NCI-H510A treated with DMSO at 0.1 percent for 48 hours (cell line): ENCODE data around the gene SOCS7.

Experiments used
- DNase-seq: peaks from one replicate; lab custom pipeline; 2025; lab: John Stamatoyannopoulos, UW

The SOCS7 gene

GRCh38 chr17:38442548-38442947 is 90.9 kb downstream of the SOCS7 start:
- DNase-seq = no peak

DNA sequence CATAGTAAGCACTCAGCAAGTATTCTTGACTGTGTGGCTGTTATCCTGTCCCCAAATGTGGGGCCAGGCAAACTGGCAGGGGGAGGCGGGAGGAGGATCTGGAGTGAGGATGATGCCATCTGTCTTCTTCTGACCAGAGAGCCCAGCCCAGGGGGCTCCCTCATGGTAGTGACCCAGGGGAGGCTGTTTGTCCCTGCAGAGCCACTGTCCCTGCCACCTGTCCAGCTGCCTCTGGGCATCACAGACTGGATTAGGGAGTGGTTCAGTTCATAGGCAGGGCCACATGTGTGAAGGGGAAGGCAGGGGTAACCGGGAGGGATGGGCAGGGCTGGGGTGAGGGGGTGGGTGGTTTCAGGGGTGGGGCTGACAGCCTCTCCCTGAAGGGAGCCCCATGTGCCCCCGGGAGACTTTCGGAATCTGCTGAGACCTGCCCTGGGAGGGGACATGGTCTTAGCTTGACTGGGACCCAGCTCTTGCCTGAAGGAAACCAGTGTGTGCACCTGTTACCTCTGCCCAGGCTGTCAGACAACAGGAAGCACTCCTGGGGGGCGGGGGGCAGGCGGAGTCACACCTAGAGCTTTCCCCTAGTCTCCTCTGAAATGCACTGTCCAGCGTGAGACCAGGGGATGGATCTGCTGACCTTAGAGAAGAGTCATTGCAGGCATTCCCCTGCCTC is 91.8 kb downstream of the SOCS7 start:
- no peak for DNase-seq

GRCh38 chr17:38444151-38444550 is 92.5 kb downstream of the SOCS7 start:
- peak; percentile 89 for DNase-seq

DNA sequence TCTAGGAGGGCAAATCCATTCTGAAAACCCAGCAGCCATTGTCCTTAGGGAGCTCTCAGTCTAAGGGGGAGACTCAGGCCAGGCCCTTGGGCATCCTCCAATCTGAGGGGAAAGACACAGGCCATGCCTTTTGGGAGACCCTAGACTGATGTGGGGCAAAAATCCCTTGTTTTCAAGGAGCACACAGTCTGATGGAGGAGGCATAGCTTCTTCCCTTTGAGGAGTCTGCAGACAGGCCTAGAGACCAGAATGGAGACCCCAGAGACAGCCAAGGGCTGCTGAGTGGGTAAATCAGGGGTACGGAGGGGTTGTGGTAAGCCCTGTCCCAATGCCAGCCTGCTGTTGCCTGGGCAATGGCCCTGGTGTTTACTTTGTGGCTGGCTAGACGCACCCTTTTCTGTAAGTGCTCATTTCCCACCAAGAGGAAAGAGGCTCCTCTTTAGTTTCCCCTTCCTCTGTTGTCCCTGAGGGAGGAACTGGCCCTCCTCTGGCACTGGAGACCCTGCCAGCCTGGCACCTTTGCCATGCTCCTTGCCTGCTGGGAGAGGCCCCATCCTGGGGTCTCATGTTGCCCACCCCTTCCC is 96.0 kb downstream of the SOCS7 start:
- DNase-seq = peak; percentile 16

- DNase-seq = no peak
These were observed 96.6 kb downstream of the SOCS7 start for GRCh38 chr17:38448208-38448771.

DNA sequence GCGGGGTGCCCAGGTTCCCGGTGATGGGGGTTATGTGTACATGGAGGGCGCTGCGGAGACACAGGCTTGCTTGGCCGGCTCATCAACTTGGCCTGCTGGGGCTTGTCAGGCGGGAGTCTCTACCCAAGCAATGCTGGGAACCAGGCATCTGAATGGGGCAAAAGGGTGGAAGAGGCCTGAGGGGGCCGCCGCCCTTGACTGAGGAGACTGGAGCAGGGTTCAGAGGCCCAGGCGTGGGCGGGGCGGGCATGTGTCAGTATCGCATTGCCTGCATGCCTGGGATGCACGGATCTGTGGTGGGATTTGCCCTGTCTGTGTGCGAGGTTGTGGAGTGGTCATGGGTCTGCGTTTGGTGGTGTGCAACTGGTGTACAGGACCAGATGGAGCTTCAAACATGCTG is 97.7 kb downstream of the SOCS7 start:
- DNase-seq = no peak

GRCh38 chr17:38450557-38451029 is 98.9 kb downstream of the SOCS7 start:
- no peak for DNase-seq

DNA sequence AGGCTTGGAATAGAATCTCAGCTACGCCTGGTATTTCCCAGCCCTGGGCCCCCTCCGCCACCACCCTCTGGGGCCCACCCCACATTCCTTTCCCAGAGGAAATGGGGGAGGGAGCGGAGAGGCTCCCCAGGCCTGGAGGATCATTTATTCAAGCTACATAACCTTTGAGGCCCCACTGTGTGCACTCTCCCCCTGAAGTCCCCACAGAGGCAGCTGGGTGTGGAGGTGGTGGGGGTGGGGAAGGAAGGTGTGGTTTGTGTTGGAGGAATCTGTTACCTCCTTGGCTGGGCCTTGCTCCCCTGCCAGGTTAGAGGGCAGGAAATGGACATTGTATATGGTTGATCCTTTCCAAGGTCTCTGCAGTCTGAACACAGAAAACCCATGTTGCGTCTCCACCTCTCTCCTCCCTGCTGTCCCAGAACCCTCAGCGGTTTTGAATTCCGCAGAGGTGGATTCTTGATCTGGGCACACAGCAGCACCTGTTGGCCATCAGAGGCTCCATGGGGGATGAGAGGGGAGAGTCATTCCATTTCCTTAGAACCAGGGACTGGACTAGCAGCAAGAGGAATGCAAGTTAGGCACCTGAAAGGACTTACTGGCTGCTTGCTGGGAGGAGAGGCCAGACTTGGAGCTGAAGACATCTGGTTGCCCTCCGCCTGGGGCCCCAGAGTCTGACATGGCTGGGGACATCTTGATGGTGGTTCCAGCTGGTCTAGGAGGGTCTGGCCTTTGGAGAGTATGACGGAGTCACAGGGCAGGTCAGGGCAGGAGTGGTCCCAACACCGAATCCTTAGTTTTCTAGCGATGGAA is 99.6 kb downstream of the SOCS7 start:
- no peak for DNase-seq

GRCh38 chr17:38451840-38452529 is 100.3 kb downstream of the SOCS7 start:
- DNase-seq = no peak

DNA sequence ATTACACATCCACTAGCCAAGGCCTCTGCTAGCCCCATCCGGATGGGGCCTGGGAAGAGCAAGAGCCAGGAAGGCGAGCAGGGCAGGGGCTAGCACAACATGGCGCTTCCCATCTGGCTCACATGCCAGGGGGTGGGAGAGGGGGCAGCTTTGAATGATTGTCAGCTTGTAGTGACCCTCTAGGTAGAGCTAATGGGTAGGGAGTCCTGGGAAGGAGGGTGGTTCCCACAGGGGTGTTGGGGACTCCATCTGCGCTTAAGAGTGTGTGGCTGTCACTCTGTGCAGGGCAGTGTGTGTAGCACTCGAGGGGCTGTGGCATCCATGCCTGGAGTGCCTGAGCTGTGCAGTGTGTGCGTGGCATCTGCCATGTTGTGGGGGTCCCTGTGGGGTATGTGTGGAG is 101.1 kb downstream of the SOCS7 start:
- no peak for DNase-seq

DNA sequence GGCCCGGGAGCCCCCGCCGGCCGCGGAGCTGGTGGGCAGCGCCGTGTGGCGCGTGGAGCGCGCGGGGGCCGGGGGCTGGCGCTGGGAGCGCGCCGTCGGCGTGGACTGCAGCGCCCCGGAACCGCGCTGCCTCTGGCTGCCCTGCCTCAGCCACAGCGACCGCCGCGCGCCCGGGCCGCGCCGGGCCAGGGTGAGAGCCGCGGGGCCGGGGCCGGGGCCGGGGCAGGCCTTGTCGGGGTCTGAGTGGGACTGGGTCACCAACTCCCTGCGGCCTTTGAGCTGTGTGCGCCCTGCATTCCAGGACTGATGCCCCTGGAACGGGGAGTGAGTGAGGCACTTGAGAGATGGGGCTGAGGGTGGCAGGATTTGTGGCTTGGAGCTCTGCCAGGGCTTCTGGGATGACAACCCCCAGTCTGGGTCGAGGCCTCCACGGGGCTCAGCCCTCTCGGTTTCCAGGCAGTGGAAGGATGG is 102.3 kb downstream of the SOCS7 start:
- no peak for DNase-seq

DNA sequence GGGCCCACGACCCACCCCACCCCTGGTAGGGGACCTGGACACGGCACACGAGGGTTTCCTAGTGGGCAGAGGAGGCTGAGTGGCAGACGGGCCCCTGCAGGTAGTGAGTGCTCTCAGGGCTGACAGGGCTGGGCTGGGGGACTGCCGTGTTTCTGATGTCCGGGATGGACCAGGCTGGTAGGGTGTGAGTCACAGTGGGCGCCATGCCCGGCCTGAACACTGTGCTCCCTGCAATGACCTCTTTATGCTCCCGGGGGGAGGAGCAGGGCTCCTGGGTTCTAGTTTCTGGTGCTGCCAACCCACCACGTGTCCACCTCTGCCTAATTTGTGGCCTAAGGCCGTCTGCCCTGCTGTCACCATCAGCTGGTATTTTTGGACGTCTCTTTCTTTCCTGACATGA is 102.9 kb downstream of the SOCS7 start:
- DNase-seq = no peak
